OCI-LY7 (cell line): ENCODE results near the gene TTC24. TPM values are rescaled to one million over a fixed set of nuclear protein-coding genes. Genes with fewer than 3 reads are reported as not detected.
"Not testable (repeated sequence)": the region's sequence is repeated elsewhere in the genome, so short reads cannot be mapped to it uniquely, and the experiment has no call there.

ENCODE experiments used
- BruUV-seq: library from RNA; stranded (reverse); fragments of 400-500 nt; replicated peaks from 2 replicates; lab custom pipeline; 2021; lab: Mats Ljungman, UMichigan
- CTCF ChIA-PET: fragments of 300-600 bp; sonication (Branson Sonifier 250); formaldehyde crosslinking; loops from one replicate; lab custom pipeline; 2022; ENCODE audit warnings: antibody characterized with exemption; ENCODE audit not compliant: unreplicated experiment; lab: Charles Lee
- POLR2A ChIA-PET: fragments of 300-600 bp; sonication (Branson Sonifier 250); formaldehyde crosslinking; loops from one replicate; lab custom pipeline; 2022; ENCODE audit warnings: antibody characterized with exemption; lab: Charles Lee
- DNase-seq: peaks from one replicate; pipeline ENCODE4 v3.0.0-alpha.2; 2015; ENCODE audit warnings: low spot score
- H2AFZ ChIP-seq: fragments of 200-600 bp; sonication (generic), shearing (Covaris generic); 2 replicates; pipeline ENCODE4 v1.6.1; 2014; ENCODE audit warnings: mild to moderate bottlenecking, antibody characterized with exemption, low read length, moderate library complexity
- H3K27ac ChIP-seq: fragments of 200-600 bp; sonication (generic); 2 replicates; pipeline ENCODE4 v1.5.1; 2014; ENCODE audit warnings: mixed run types, low read depth, mild to moderate bottlenecking, moderate library complexity, low read length, inconsistent platforms; ENCODE audit not compliant: poor library complexity, severe bottlenecking
- H3K36me3 ChIP-seq: fragments of 200-600 bp; sonication (generic); 2 replicates; pipeline ENCODE4 v1.6.1; 2014; ENCODE audit warnings: mild to moderate bottlenecking, antibody characterized with exemption, low read length, moderate library complexity, mixed read lengths; ENCODE audit not compliant: insufficient read depth
- H3K4me1 ChIP-seq: fragments of 200-600 bp; sonication (generic); 2 replicates; pipeline ENCODE4 v1.5.1; 2014; ENCODE audit warnings: mild to moderate bottlenecking, low read length; ENCODE audit not compliant: insufficient read depth, poor library complexity, severe bottlenecking
- H3K4me2 ChIP-seq: fragments of 200-600 bp; sonication (generic); 2 replicates; pipeline ENCODE4 v1.6.1; 2014; ENCODE audit warnings: mild to moderate bottlenecking, low read length
- H3K4me3 ChIP-seq: fragments of 200-600 bp; sonication (generic); 2 replicates; pipeline ENCODE4 v1.5.1; 2014; ENCODE audit warnings: mild to moderate bottlenecking, low read depth, low read length; ENCODE audit not compliant: poor library complexity, severe bottlenecking
- H3K79me2 ChIP-seq: fragments of 200-600 bp; sonication (generic); 2 replicates; pipeline ENCODE4 v1.6.1; 2016; ENCODE audit warnings: low read depth, mild to moderate bottlenecking, low read length, moderate library complexity, mixed read lengths; ENCODE audit not compliant: insufficient read depth
- H3K9me2 ChIP-seq: fragments of 200-600 bp; sonication (generic); 2 replicates; pipeline ENCODE4 v1.6.1; 2016; ENCODE audit warnings: mild to moderate bottlenecking, low read length, mixed read lengths; ENCODE audit not compliant: insufficient read depth
- H3K9me3 ChIP-seq: fragments of 200-600 bp; sonication (generic); 2 replicates; pipeline ENCODE4 v1.6.1; 2014; ENCODE audit warnings: mild to moderate bottlenecking, mixed run types, low read length, mixed read lengths
- H4K20me1 ChIP-seq: fragments of 200-600 bp; sonication (generic); 2 replicates; pipeline ENCODE4 v1.6.1; 2014; ENCODE audit warnings: mild to moderate bottlenecking, antibody characterized with exemption, low read length, moderate library complexity, mixed read lengths; ENCODE audit not compliant: insufficient read depth
- EZH2phosphoT487 ChIP-seq: fragments of 200-600 bp; sonication (generic); IDR thresholded peaks from 2 replicates; pipeline ENCODE4 v1.6.1; 2018; ENCODE audit warnings: low read depth, borderline replicate concordance, mild to moderate bottlenecking, mixed run types, antibody characterized with exemption, low read length, moderate library complexity, mixed read lengths
- intact Hi-C: fragments of 100-400 bp; cut with micrococcal nuclease; formaldehyde crosslinking; loops from one replicate; pipeline ENCODE4 v1.10.0; 2022; ENCODE audit not compliant: unreplicated experiment
- total RNA-seq, 2 experiments: library from RNA; depleted of rRNA in 1 of 2; stranded (reverse); fragments of >200 nt in 1 of 2; shearing (Covaris generic) in 1 of 2; gene quantifications; 2 replicates each; pipeline ENCODE4 v1.2.3, GENCODE V29; 2014 to 2022
- TF ChIP-seq, protein P1 (sequence below): fragments of 200-600 bp; sonication (generic); conservative IDR thresholded peaks from 2 replicates; pipeline ENCODE4 v1.5.1; 2014; ENCODE audit warnings: mild to moderate bottlenecking, antibody characterized with exemption, low read length, moderate library complexity, mixed read lengths

The TTC24 gene
- total RNA-seq, 2 experiments from 2014 or later, result 2.8 to 11.9 TPM

DNA sequence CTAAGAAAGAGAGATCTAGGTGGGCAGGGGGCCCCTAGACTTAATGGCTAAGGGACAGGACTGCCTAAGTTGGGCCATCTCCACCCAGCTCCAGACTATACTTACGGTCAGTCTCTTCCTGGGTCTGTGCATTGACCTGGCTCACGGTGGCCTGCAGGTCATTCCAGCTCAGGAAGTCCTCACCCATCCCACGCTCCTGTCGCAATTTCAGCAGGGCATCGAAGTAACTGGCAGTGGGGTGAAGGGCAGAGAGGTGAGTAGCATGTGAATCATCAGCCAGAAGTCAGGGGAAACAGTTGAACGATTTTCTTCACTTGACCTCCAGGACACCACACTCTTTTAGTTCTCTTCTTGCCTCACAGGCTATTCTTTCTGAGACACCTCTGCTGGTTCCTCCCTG, 27.7 kb upstream of the TTC24 start:
- DNase-seq, result no peak
- Histone ChIP-seq H3K79me2 (no peaks in the 10 kb centered on the region), H3K4me2 (no peak overlapping the region), H4K20me1 (no peaks in the 10 kb centered on the region), H3K9me2 (no peaks in the 10 kb centered on the region), H3K36me3 (peaks cover 29% of the 10 kb centered on the region), H2AFZ (no peak overlapping the region), H3K27ac (peak overlapping the region; percentile 39), H3K4me1 (peaks cover 32% of the 10 kb centered on the region), H3K9me3 (no peaks in the 10 kb centered on the region), H3K4me3 (no peak overlapping the region)
- no TSS peak for BruUV-seq
- intact Hi-C loops, result no loop called here
- ChIA-PET POLR2A (interaction anchor here (0.5 to 2.7 kb wide), 11 partner anchors 14 to 99 kb away, joined by 3 to 10 read pairs (median 3); partner anchors contain the start of genes MEF2D and NAXE), CTCF (interaction anchor here (0.7 kb wide), 1 partner anchor 68 kb away, joined by 3 read pairs; no protein-coding TSS in a partner anchor)
- TF ChIP-seq, protein P1, sequence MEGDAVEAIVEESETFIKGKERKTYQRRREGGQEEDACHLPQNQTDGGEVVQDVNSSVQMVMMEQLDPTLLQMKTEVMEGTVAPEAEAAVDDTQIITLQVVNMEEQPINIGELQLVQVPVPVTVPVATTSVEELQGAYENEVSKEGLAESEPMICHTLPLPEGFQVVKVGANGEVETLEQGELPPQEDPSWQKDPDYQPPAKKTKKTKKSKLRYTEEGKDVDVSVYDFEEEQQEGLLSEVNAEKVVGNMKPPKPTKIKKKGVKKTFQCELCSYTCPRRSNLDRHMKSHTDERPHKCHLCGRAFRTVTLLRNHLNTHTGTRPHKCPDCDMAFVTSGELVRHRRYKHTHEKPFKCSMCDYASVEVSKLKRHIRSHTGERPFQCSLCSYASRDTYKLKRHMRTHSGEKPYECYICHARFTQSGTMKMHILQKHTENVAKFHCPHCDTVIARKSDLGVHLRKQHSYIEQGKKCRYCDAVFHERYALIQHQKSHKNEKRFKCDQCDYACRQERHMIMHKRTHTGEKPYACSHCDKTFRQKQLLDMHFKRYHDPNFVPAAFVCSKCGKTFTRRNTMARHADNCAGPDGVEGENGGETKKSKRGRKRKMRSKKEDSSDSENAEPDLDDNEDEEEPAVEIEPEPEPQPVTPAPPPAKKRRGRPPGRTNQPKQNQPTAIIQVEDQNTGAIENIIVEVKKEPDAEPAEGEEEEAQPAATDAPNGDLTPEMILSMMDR, result no peak
- TF ChIP-seq EZH2phosphoT487, result no peak

DNA sequence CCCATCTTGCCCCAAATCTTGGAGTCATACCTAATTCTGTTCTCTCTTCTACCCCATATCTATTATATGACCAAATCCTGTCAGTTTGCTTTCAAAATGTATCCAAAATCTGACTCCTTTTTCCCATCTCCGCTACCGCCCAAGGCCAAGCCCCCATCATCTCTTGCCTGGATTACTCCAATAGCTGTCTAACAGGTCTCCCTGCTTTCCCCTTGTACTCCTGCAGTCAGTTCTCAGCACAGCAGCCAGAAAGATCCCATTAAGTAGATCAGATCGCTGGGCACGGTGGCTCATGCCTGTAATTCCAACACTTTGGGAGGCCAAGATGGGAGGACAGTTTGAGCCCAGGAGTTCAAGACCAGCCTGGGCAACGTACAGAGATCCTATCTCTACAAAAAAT, 27.0 kb upstream of the TTC24 start:
- Histone ChIP-seq H3K4me2 (no peak overlapping the region), H3K4me3 (no peak overlapping the region), H3K79me2 (no peaks in the 10 kb centered on the region), H2AFZ (no peak overlapping the region), H3K36me3 (peaks cover 26% of the 10 kb centered on the region), H3K9me2 (no peaks in the 10 kb centered on the region), H3K27ac (no peak overlapping the region), H3K4me1 (peaks cover 32% of the 10 kb centered on the region), H3K9me3 (no peaks in the 10 kb centered on the region), H4K20me1 (no peaks in the 10 kb centered on the region)
- intact Hi-C loops, result no loop called here
- ChIA-PET CTCF (no interaction called here), POLR2A (interaction anchor here (0.8 to 2.7 kb wide), 4 partner anchors 8 to 45 kb away, joined by 3 to 10 read pairs (median 4); no protein-coding TSS in a partner anchor)
- BruUV-seq, result no TSS peak
- TF ChIP-seq EZH2phosphoT487, result no peak
- TF ChIP-seq, protein P1, result no peak
- DNase-seq, result no peak

DNA sequence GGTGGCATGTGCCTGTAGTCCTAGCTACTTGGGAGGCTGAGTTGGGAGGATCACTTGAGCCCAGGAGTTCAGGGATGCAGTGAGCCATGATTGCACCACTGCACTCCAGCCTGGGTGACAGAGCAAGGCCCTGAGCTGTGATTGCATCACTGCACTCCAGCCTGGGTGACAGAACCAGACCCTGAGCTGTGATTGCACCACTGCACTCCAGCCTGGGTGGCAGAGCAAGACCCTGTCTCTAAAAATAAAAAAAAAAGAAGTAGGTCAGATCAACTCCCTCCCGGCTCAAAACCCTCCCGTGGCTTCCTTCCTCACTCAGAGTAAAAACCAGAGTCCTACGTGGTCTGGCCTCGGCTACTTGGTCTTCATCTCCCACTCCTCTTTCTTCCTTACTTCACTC, 26.6 kb upstream of the TTC24 start:
- H3K79me2 ChIP-seq, H3K9me3 ChIP-seq, CTCF ChIA-PET, H3K9me2 ChIP-seq, H3K4me3 ChIP-seq, H3K4me2 ChIP-seq, BruUV-seq, H4K20me1 ChIP-seq, H2AFZ ChIP-seq, intact Hi-C loops: not testable (repeated sequence)
- DNase-seq, result peak; percentile 49
- Histone ChIP-seq H3K36me3 (peaks cover 22% of the 10 kb centered on the region), H3K4me1 (peaks cover 32% of the 10 kb centered on the region), H3K27ac (peak overlapping the region; percentile 14)
- POLR2A ChIA-PET, result interaction anchor here (0.8 kb wide), 1 partner anchor 9 kb away, joined by 4 read pairs; no protein-coding TSS in a partner anchor
